Fibroblast of mammary gland (primary cell): ENCODE results near the gene ERMARD.

Source experiments
- DNase-seq: peaks from one replicate; pipeline ENCODE4 v3.0.0-alpha.2; 2010; ENCODE audit warnings: low read depth
- H3K4me3 ChIP-seq: 2 replicates; pipeline ENCODE4 v1.5.1; 2011; ENCODE audit warnings: low read depth, mild to moderate bottlenecking, low read length, moderate library complexity; ENCODE audit not compliant: control insufficient read depth
- TF ChIP-seq, protein P1 (sequence below): conservative IDR thresholded peaks from 2 replicates; pipeline ENCODE4 v1.5.1; 2011; ENCODE audit warnings: low read depth, low read length, inconsistent platforms; ENCODE audit not compliant: control insufficient read depth, insufficient read depth

ERMARD gene

DNA sequence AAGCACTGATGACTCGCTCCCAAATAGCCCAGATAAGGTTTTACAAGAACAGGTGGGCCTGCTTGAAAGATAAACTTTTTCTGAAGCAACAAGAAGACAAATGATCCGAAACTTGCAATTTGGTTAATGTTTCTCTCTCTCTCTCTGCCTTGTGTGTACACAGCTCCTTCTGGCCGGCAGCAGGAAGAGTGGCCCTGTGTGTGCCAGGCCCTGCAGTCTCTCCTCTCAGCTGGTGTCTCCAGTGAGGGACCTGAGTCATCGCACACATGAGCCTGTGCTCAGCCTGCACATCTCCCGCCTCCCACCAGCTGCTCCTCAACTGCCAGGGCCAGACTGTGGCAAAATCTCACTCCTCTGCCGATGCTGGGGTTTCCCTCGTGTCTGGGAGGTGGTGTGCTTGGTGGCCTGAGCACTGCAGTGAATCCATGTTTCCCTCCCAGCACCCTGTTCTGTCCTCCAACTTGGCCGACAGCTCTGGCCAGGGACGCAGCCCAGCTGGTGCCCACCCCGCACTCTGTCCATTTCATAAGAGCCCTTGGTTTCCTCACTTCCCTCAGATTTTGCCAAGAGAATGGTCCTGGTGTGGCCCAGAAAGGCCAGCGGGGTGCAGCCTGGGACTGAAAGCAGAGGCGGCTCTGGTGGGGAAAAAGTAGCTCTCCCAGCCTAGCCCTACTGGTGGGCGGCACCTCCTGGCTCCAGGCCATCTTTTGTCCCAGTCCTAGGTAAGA is 49.4 kb downstream of the ERMARD start:
- peak; percentile 42 for DNase-seq
- H3K4me3 ChIP-seq = no peak overlapping the region
- TF ChIP-seq, protein P1, sequence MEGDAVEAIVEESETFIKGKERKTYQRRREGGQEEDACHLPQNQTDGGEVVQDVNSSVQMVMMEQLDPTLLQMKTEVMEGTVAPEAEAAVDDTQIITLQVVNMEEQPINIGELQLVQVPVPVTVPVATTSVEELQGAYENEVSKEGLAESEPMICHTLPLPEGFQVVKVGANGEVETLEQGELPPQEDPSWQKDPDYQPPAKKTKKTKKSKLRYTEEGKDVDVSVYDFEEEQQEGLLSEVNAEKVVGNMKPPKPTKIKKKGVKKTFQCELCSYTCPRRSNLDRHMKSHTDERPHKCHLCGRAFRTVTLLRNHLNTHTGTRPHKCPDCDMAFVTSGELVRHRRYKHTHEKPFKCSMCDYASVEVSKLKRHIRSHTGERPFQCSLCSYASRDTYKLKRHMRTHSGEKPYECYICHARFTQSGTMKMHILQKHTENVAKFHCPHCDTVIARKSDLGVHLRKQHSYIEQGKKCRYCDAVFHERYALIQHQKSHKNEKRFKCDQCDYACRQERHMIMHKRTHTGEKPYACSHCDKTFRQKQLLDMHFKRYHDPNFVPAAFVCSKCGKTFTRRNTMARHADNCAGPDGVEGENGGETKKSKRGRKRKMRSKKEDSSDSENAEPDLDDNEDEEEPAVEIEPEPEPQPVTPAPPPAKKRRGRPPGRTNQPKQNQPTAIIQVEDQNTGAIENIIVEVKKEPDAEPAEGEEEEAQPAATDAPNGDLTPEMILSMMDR = no peak

DNA sequence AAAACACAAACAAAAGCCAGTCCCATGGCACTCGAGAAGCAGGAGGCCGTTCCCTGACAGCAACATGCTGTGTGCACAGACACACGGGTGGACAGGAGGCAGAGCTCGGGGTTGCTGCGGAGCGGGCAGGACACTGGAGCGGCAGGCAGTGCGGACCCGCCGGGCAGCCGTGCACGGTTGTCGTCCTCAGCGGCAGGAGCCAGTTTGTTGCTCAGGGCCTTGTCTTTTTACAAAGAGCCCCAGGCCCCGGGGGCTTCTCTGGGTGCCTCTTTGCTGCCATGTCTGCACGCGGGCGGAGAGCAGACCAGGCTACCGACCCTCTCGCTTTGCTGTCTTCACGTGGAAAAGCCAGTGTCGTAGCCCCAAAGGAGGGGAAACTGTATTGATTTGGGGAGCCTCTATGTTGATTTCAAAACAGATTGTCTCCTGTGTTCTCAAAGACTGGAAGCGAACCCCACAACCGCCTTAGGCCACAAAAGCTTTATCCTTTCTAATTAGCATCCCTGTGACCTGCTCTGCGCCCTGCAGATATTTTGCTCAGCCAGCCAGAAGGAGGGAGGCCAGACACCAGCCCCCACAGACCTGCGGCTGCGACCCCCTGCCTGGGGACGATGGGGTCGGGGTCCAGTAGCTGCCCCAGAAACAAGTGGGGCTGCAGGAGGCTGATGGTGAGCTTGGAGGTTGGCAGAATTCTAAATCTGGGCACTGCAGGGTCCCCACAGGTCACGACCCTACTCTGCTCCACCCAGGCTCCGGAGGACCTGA is 50.2 kb downstream of the ERMARD start:
- no peak for DNase-seq
- no peak overlapping the region for H3K4me3 ChIP-seq
- TF ChIP-seq, protein P1 = no peak

DNA sequence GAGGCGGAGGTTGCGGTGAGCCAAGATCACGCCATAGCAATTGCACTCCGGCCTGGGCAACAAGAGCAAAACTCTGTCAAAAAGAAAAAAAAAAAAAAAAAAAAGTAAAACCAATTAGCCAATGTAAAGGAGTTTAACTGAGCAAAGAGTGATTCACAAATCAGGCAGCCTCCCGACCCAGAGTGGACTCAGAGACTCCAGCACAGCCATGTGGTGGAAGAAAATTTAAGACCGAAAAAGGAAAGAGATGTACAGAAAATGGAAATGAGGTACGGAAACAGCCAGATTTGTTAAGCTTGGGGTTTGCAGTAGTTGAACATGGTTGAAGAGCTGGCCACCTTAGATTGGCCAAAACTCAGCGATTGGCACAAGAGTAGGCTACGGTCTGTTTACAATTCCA is 51.4 kb downstream of the ERMARD start:
- H3K4me3 ChIP-seq = no peak overlapping the region
- TF ChIP-seq, protein P1 = no peak
- DNase-seq = no peak

DNA sequence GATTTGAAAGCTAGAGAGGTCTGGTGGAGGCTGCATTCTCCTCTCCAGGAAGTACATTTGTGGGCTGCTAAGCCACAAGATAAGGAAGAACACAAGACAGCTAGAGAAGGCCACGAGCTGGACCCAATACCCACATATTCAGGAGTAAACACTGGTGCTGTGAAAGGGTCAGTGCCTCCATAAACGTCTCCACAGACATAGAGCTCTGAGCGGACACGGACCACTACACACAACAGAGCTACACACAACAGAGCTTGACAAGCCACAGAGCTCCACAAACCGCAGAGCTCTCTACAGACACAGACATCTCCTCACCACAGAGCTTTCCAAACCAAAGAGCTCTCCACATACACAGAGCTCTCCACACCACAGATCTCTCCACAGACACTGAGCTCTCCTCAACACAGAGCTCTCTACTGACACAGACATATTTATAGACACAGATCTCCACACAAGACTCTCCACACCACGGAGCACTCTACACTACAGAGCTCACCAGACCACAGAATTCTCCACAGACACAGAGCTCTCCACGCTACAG is 51.9 kb downstream of the ERMARD start:
- no peak for DNase-seq
- H3K4me3 ChIP-seq = no peak overlapping the region
- TF ChIP-seq, protein P1 = no peak

DNA sequence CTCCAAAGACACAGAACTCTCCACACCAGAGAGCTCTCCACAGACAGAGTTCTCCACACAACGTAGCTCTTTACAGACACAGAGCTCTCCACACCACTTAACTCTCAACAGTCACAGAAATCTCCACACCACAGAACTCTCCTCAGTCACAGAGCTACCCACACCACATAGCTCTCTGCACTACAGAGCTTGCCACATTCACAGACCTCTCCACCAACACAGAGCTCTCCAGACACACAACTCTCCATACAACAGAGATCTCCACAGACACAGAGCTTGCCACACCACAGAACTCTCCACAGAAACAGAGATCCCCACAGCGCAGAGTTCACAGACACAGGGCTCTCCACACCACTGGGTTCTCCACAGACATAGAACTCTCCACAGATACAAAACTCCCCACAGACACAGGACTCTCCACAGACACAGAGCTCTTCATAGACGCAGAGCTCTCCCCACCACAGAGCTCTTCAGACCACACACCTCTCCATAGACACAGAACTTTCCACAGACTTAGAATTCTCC is 52.5 kb downstream of the ERMARD start:
- DNase-seq = no peak
- H3K4me3 ChIP-seq = no peak overlapping the region
- TF ChIP-seq, protein P1 = no peak

DNA sequence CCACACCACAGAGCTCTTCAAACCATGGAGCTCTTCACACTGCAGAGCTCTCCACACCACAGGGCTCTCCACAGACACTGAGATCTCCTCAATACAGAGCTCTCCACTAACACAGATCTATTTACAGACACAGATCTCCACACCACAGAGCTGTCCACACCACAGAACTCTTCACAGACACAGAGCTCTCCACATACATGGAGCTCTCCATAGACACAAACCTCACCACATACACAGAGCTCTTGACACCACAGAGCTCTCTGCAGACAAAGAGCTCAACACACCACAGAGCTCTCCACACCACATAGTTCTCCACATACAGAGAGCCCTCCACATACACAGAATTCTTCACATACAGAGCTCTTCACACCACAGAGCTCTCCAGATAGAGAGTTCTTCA is 53.0 kb downstream of the ERMARD start:
- TF ChIP-seq, protein P1 = no peak
- H3K4me3 ChIP-seq = no peak overlapping the region
- DNase-seq = no peak
